Body of pancreas (tissue), 4 donors: ENCODE measurements around the gene FOSB.

Experiments
- POLR2A ChIP-seq, 3 donors: fragments of 450-650 bp; IDR thresholded peaks; one replicate each; pipeline ENCODE4 v1.6.1; 2016; ENCODE audit warnings: antibody characterized with exemption in 3 of 3, mild to moderate bottlenecking in 2 of 3
- TF ChIP-seq, protein P1 (sequence below), 7 experiments: fragments of 450-650 bp in 4 of 7; fragments of 200-600 bp in 3 of 7; sonication (generic) in 3 of 7; IDR thresholded peaks; one replicate each; pipeline ENCODE4 v1.5.1; 2016 to 2019; ENCODE audit warnings: antibody characterized with exemption in 7 of 7

DNA sequence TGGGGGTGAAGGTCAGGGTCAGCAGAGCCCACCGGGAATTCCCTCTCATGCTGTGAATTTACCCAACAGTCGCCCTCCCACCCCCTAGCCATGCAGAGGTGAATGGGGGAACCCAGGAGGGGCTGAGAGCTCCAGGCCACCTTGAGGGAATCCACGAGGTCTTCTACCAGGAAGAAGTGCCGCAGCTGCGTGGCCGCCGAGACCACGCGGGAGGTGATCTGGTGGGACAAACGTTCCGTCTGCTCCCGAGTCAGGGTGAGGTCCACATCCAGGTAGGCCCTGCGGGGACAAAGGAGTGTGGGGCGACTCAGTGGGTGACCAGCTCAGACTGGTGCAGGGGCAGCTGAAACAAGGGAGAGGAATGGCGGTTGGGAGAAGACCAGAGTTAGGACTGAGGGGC is 20.9 kb downstream of the FOSB start:
- no peak for TF ChIP-seq POLR2A (IDR thresholded peaks at IDR 0.05)
- TF ChIP-seq, protein P1, sequence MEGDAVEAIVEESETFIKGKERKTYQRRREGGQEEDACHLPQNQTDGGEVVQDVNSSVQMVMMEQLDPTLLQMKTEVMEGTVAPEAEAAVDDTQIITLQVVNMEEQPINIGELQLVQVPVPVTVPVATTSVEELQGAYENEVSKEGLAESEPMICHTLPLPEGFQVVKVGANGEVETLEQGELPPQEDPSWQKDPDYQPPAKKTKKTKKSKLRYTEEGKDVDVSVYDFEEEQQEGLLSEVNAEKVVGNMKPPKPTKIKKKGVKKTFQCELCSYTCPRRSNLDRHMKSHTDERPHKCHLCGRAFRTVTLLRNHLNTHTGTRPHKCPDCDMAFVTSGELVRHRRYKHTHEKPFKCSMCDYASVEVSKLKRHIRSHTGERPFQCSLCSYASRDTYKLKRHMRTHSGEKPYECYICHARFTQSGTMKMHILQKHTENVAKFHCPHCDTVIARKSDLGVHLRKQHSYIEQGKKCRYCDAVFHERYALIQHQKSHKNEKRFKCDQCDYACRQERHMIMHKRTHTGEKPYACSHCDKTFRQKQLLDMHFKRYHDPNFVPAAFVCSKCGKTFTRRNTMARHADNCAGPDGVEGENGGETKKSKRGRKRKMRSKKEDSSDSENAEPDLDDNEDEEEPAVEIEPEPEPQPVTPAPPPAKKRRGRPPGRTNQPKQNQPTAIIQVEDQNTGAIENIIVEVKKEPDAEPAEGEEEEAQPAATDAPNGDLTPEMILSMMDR (IDR thresholded peaks at IDR 0.05) = no peak
